SK-N-MC (cell line): Measurements from ENCODE around the gene CFAP299.

Experiments used
- DNase-seq: peaks from one replicate; pipeline ENCODE4 v3.0.0-alpha.2; 2011; ENCODE audit warnings: low read depth, low spot score
- H3K27ac ChIP-seq: fragments of 200-600 bp; sonication (generic); 2 replicates; pipeline ENCODE4 v1.5.1; 2016; ENCODE audit warnings: mixed run types
- H3K36me3 ChIP-seq: fragments of 200-600 bp; sonication (generic); 2 replicates; pipeline ENCODE4 v1.6.1; 2017; ENCODE audit warnings: antibody characterized with exemption, low read length, mixed read lengths; ENCODE audit not compliant: insufficient read depth
- H3K4me3 ChIP-seq: fragments of 200-600 bp; sonication (generic); 2 replicates; pipeline ENCODE4 v1.5.1; 2016
- H3K9ac ChIP-seq: fragments of 200-600 bp; sonication (generic); 2 replicates; pipeline ENCODE4 v1.8.0; 2017; ENCODE audit warnings: mixed run types, mixed read lengths; ENCODE audit not compliant: insufficient read length
- H3K9me3 ChIP-seq: fragments of 200-600 bp; sonication (generic); 2 replicates; pipeline ENCODE4 v1.6.1; 2017; ENCODE audit warnings: low read depth, mild to moderate bottlenecking, antibody characterized with exemption, low read length, moderate library complexity, mixed read lengths
- EZH2 ChIP-seq: fragments of 200-600 bp; sonication (generic); IDR thresholded peaks from one replicate; pipeline ENCODE4 v1.6.1; 2017; ENCODE audit warnings: antibody characterized with exemption
- FOXP2 ChIP-seq: optimal IDR thresholded peaks from 2 replicates; pipeline ENCODE3; 2011; ENCODE audit warnings: mild to moderate bottlenecking, moderate library complexity; ENCODE audit not compliant: insufficient read depth; ENCODE audit errors: extremely low read length, control extremely low read depth
- POLR2AphosphoS5 ChIP-seq: IDR thresholded peaks from 2 replicates; pipeline ENCODE4 v1.6.1; 2012; ENCODE audit warnings: mild to moderate bottlenecking, low read depth, low read length, borderline replicate concordance

CFAP299 gene

GRCh38 chr4:80370635-80371034, 35.1 kb downstream of the CFAP299 start:
- Histone ChIP-seq H3K4me3 (no peak overlapping the region), H3K36me3 (no peaks in the 10 kb centered on the region), H3K27ac (no peak overlapping the region), H3K9me3 (no peaks in the 10 kb centered on the region), H3K9ac (no peak overlapping the region)
- DNase-seq = no peak
- no peak for TF ChIP-seq POLR2AphosphoS5
- no peak for TF ChIP-seq EZH2
- no peak for TF ChIP-seq FOXP2

GRCh38 chr4:80371046-80371445, 35.5 kb downstream of the CFAP299 start:
- no peaks in the 10 kb centered on the region for H3K9me3 ChIP-seq
- no peak for TF ChIP-seq FOXP2
- no peak for TF ChIP-seq POLR2AphosphoS5
- no peak for TF ChIP-seq EZH2
- H3K4me3 ChIP-seq = no peak overlapping the region
- no peak overlapping the region for H3K9ac ChIP-seq
- no peaks in the 10 kb centered on the region for H3K36me3 ChIP-seq
- DNase-seq = no peak
- H3K27ac ChIP-seq = no peak overlapping the region

GRCh38 chr4:80374180-80374579, 38.6 kb downstream of the CFAP299 start:
- no peak overlapping the region for H3K4me3 ChIP-seq
- H3K9me3 ChIP-seq = no peaks in the 10 kb centered on the region
- H3K9ac ChIP-seq = no peak overlapping the region
- TF ChIP-seq FOXP2 (no peak), EZH2 (no peak), POLR2AphosphoS5 (no peak)
- no peak for DNase-seq
- H3K27ac ChIP-seq = no peak overlapping the region
- H3K36me3 ChIP-seq = no peaks in the 10 kb centered on the region

GRCh38 chr4:80382090-80382832, 46.7 kb downstream of the CFAP299 start:
- no peak for DNase-seq
- no peaks in the 10 kb centered on the region for H3K36me3 ChIP-seq
- no peak for TF ChIP-seq POLR2AphosphoS5
- no peak for TF ChIP-seq EZH2
- no peak for TF ChIP-seq FOXP2
- no peak overlapping the region for H3K4me3 ChIP-seq
- no peak overlapping the region for H3K9ac ChIP-seq
- H3K27ac ChIP-seq = no peak overlapping the region
- no peaks in the 10 kb centered on the region for H3K9me3 ChIP-seq

GRCh38 chr4:80385397-80386280, 50.1 kb downstream of the CFAP299 start:
- no peak overlapping the region for H3K9ac ChIP-seq
- TF ChIP-seq POLR2AphosphoS5 (no peak), FOXP2 (no peak), EZH2 (no peak)
- H3K27ac ChIP-seq = no peak overlapping the region
- H3K9me3 ChIP-seq = no peaks in the 10 kb centered on the region
- H3K4me3 ChIP-seq = no peak overlapping the region
- no peak for DNase-seq
- no peaks in the 10 kb centered on the region for H3K36me3 ChIP-seq

- H3K9ac ChIP-seq = no peak overlapping the region
- H3K27ac ChIP-seq = no peak overlapping the region
- no peaks in the 10 kb centered on the region for H3K9me3 ChIP-seq
- TF ChIP-seq FOXP2 = no peak
- TF ChIP-seq POLR2AphosphoS5 = no peak
- TF ChIP-seq EZH2 = no peak
- no peaks in the 10 kb centered on the region for H3K36me3 ChIP-seq
- no peak for DNase-seq
- no peak overlapping the region for H3K4me3 ChIP-seq
These were observed 50.9 kb downstream of the CFAP299 start for GRCh38 chr4:80386281-80386886.

GRCh38 chr4:80387390-80388283, 52.1 kb downstream of the CFAP299 start:
- TF ChIP-seq FOXP2 (no peak), EZH2 (no peak), POLR2AphosphoS5 (no peak)
- H3K27ac ChIP-seq = no peak overlapping the region
- DNase-seq = no peak
- H3K9ac ChIP-seq = no peak overlapping the region
- H3K36me3 ChIP-seq = no peaks in the 10 kb centered on the region
- H3K9me3 ChIP-seq = no peaks in the 10 kb centered on the region
- H3K4me3 ChIP-seq = no peak overlapping the region

- Histone ChIP-seq H3K4me3 (no peak overlapping the region), H3K27ac (no peak overlapping the region), H3K36me3 (no peaks in the 10 kb centered on the region), H3K9ac (no peak overlapping the region), H3K9me3 (no peaks in the 10 kb centered on the region)
- DNase-seq = no peak
- TF ChIP-seq FOXP2 (no peak), POLR2AphosphoS5 (no peak), EZH2 (no peak)
These were observed 52.7 kb downstream of the CFAP299 start for GRCh38 chr4:80388284-80388607.
